ENCODE data around the gene ROR1.

ROR1 gene

DNA sequence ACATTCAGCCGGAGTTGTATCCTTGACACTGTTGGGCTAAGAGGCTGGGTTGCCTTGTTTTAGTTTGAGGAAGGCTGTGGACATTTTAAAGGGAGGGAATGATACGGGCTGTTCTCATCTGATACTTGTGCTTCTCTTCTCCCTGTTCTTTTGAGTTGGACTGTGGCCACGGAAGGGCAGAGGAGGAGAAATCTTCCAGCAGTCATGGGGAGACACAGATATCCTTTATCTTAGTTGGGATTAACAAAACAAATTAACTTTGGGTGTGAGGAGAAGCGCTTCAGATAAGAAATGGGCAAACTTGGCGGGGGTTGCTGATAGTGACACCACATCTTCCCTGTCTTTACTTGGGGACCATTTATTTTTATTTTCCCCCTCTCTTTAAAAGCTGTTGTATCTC lies 138.8 kb downstream of the ROR1 start:
- Histone ChIP-seq H4K20me1 (ENCODE audit: insufficient read depth, low read length) (no peaks in the 10 kb centered on the region), H3K27me3 (replicated peaks; ENCODE audit: insufficient read depth, low read length) (no peaks in the 10 kb centered on the region), H3K4me3 (ENCODE audit: low read length) (no peak overlapping the region), H3K4me2 (ENCODE audit: low read depth, low read length) (no peak overlapping the region), H3K36me3 (replicated peaks; ENCODE audit: insufficient read depth, low read length) (no peaks in the 10 kb centered on the region), H3K9ac (ENCODE audit: low read length) (no peak overlapping the region), H3K79me2 (ENCODE audit: low read length) (no peaks in the 10 kb centered on the region), H3K9me2 (replicated peaks; ENCODE audit: insufficient read depth, low read length) (no peaks in the 10 kb centered on the region), H3K9me3 (replicated peaks; ENCODE audit: insufficient read depth, low read length) (no peaks in the 10 kb centered on the region), H3F3A (ENCODE audit: insufficient read depth, low read length) (no peaks in the 10 kb centered on the region), H3K27ac (ENCODE audit: low read length) (no peak overlapping the region), H3K4me1 (ENCODE audit: low read length) (peaks cover 2% of the 10 kb centered on the region; the same call in 1 of the 2 replicates), H2AFZ (ENCODE audit: low read length) (no peak overlapping the region)
- TF ChIP-seq EZH2phosphoT487 (IDR thresholded peaks at IDR 0.05; ENCODE audit: low read length) (no peak), EZH2 (optimal IDR thresholded peaks at IDR 0.05; ENCODE audit: low read depth, low read length) (no peak)
- TF ChIP-seq, protein P1, sequence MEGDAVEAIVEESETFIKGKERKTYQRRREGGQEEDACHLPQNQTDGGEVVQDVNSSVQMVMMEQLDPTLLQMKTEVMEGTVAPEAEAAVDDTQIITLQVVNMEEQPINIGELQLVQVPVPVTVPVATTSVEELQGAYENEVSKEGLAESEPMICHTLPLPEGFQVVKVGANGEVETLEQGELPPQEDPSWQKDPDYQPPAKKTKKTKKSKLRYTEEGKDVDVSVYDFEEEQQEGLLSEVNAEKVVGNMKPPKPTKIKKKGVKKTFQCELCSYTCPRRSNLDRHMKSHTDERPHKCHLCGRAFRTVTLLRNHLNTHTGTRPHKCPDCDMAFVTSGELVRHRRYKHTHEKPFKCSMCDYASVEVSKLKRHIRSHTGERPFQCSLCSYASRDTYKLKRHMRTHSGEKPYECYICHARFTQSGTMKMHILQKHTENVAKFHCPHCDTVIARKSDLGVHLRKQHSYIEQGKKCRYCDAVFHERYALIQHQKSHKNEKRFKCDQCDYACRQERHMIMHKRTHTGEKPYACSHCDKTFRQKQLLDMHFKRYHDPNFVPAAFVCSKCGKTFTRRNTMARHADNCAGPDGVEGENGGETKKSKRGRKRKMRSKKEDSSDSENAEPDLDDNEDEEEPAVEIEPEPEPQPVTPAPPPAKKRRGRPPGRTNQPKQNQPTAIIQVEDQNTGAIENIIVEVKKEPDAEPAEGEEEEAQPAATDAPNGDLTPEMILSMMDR (IDR thresholded peaks at IDR 0.05; ENCODE audit: low read length): no peak
- DNase-seq: no peak

DNA sequence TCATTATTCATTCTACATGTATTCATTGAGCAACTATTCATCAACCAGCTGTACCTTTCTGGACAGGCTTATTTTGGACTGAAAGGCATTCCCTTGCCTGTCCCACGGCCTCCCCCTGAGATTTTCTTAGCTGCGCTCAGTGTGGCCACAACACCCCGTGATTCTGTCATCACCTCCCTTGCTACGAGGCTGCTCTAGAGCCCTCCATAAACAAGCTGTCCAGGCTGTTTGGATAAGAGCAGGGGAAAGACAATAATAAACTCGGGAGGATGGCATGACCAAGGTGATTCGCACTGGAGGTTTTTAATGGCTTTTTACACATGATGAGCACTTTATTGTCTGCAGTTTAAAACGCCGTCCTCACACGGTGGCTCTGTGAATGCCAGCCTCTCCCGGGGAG lies 139.7 kb downstream of the ROR1 start:
- TF ChIP-seq EZH2phosphoT487 (IDR thresholded peaks at IDR 0.05; ENCODE audit: low read length) (no peak), EZH2 (optimal IDR thresholded peaks at IDR 0.05; ENCODE audit: low read depth, low read length) (no peak)
- TF ChIP-seq, protein P1 (IDR thresholded peaks at IDR 0.05; ENCODE audit: low read length): no peak
- Histone ChIP-seq H3K4me1 (ENCODE audit: low read length) (peaks cover 7% of the 10 kb centered on the region; the same call in 1 of the 2 replicates), H3K4me2 (ENCODE audit: low read depth, low read length) (no peak overlapping the region), H3F3A (ENCODE audit: insufficient read depth, low read length) (no peaks in the 10 kb centered on the region), H3K79me2 (ENCODE audit: low read length) (no peaks in the 10 kb centered on the region), H4K20me1 (ENCODE audit: insufficient read depth, low read length) (no peaks in the 10 kb centered on the region), H3K9ac (ENCODE audit: low read length) (no peak overlapping the region), H3K9me3 (replicated peaks; ENCODE audit: insufficient read depth, low read length) (no peaks in the 10 kb centered on the region), H2AFZ (ENCODE audit: low read length) (no peak overlapping the region), H3K27me3 (replicated peaks; ENCODE audit: insufficient read depth, low read length) (no peaks in the 10 kb centered on the region), H3K36me3 (replicated peaks; ENCODE audit: insufficient read depth, low read length) (no peaks in the 10 kb centered on the region), H3K4me3 (ENCODE audit: low read length) (no peak overlapping the region), H3K27ac (ENCODE audit: low read length) (no peak overlapping the region), H3K9me2 (replicated peaks; ENCODE audit: insufficient read depth, low read length) (no peaks in the 10 kb centered on the region)
- DNase-seq: no peak

DNA sequence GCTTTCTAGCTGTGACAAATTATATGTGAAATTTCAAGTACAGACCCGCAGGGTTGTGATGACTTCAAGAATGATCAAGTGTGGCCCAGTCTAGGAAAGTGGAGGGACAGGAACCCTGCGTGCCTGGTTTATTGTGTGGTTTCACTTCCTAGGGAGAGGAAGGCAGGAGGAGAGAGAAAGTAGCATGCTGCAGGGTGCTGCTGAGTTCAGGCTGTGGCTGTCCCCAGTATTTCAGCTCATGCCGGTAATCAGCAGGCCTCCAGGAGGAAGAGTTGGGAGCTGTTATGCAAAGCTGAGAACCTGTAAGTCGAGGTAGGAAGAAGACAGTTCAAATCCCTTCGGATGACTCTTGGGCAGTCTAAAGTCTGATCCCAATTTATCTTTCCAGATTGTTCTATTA lies 140.4 kb downstream of the ROR1 start:
- Histone ChIP-seq H2AFZ (ENCODE audit: low read length) (no peak overlapping the region), H3K4me2 (ENCODE audit: low read depth, low read length) (no peak overlapping the region), H3K4me1 (ENCODE audit: low read length) (peaks cover 7% of the 10 kb centered on the region; the same call in 1 of the 2 replicates), H3K9ac (ENCODE audit: low read length) (no peak overlapping the region), H4K20me1 (ENCODE audit: insufficient read depth, low read length) (no peaks in the 10 kb centered on the region), H3K27ac (ENCODE audit: low read length) (no peak overlapping the region), H3K27me3 (replicated peaks; ENCODE audit: insufficient read depth, low read length) (no peaks in the 10 kb centered on the region), H3F3A (ENCODE audit: insufficient read depth, low read length) (no peaks in the 10 kb centered on the region), H3K36me3 (replicated peaks; ENCODE audit: insufficient read depth, low read length) (no peaks in the 10 kb centered on the region), H3K4me3 (ENCODE audit: low read length) (no peak overlapping the region), H3K9me3 (replicated peaks; ENCODE audit: insufficient read depth, low read length) (no peaks in the 10 kb centered on the region), H3K79me2 (ENCODE audit: low read length) (no peaks in the 10 kb centered on the region), H3K9me2 (replicated peaks; ENCODE audit: insufficient read depth, low read length) (no peaks in the 10 kb centered on the region)
- TF ChIP-seq, protein P1 (IDR thresholded peaks at IDR 0.05; ENCODE audit: low read length): no peak
- TF ChIP-seq EZH2 (optimal IDR thresholded peaks at IDR 0.05; ENCODE audit: low read depth, low read length): no peak
- no peak for TF ChIP-seq EZH2phosphoT487 (IDR thresholded peaks at IDR 0.05; ENCODE audit: low read length)
- DNase-seq: no peak
